ENCODE measurements around the gene ADAM8.
"Not testable (repeated sequence)": the region's sequence is repeated elsewhere in the genome, so short reads cannot be mapped to it uniquely, and the experiment has no call there.

ADAM8 gene

GRCh38 chr10:133247681-133248333, 28.9 kb downstream of the ADAM8 start:
- no peak for DNase-seq

- no peak for DNase-seq
These were observed 30.4 kb downstream of the ADAM8 start for GRCh38 chr10:133246236-133246626.

- no peak for DNase-seq
These were observed 31.0 kb downstream of the ADAM8 start for GRCh38 chr10:133245439-133246235.

GRCh38 chr10:133243593-133243992, 33.1 kb downstream of the ADAM8 start:
- DNase-seq: no peak

- no peak for DNase-seq
These were observed 33.9 kb downstream of the ADAM8 start for GRCh38 chr10:133242611-133243356.

- DNase-seq: no peak
These were observed 35.0 kb downstream of the ADAM8 start for GRCh38 chr10:133241501-133242205.

GRCh38 chr10:133239990-133240389, 36.7 kb downstream of the ADAM8 start:
- no peak for DNase-seq

GRCh38 chr10:133238466-133238804, 38.2 kb downstream of the ADAM8 start:
- no peak for DNase-seq

- DNase-seq: no peak
These were observed 38.8 kb downstream of the ADAM8 start, which contains the start of gene VENTX for GRCh38 chr10:133237588-133238465. Gene VENTX, plus strand, starts transcription at chr10:133237855. Its CDS starts 60 bp downstream, at chr10:133237915.

GRCh38 chr10:133237241-133237587, 39.5 kb downstream of the ADAM8 start:
- DNase-seq: no peak

- no peak for DNase-seq
These were observed 40.0 kb downstream of the ADAM8 start for GRCh38 chr10:133236401-133237240.

GRCh38 chr10:133235932-133236331, 40.7 kb downstream of the ADAM8 start:
- no peak for DNase-seq

GRCh38 chr10:133235265-133235855, 41.3 kb downstream of the ADAM8 start:
- DNase-seq: no peak

- DNase-seq: not testable (repeated sequence)
These were observed 41.9 kb downstream of the ADAM8 start for GRCh38 chr10:133234796-133235195.

GRCh38 chr10:133231946-133232574, 44.6 kb downstream of the ADAM8 start:
- no peak for DNase-seq

- DNase-seq: no peak
These were observed 45.3 kb downstream of the ADAM8 start for GRCh38 chr10:133231244-133231945.

- no peak for DNase-seq
These were observed 46.1 kb downstream of the ADAM8 start for GRCh38 chr10:133230387-133231195.

- no peak for DNase-seq
These were observed 46.7 kb downstream of the ADAM8 start, which contains the start of gene UTF1 for GRCh38 chr10:133230044-133230361. Gene UTF1, plus strand, starts transcription at chr10:133230217. Its CDS starts 72 bp downstream, at chr10:133230289.
